ENCODE measurements around the gene GABRE. TPM values are rescaled to one million over a fixed set of nuclear protein-coding genes. Genes with fewer than 3 reads are reported as not detected.
A peak's percentile ranks its signal among the peaks of the same experiment; 100 is the strongest.

Gene GABRE
- polyA plus RNA-seq (2013, experiment 1 of 2) = 9.7 TPM
- polyA plus RNA-seq (2013, experiment 2 of 2) = 5.4 TPM

DNA sequence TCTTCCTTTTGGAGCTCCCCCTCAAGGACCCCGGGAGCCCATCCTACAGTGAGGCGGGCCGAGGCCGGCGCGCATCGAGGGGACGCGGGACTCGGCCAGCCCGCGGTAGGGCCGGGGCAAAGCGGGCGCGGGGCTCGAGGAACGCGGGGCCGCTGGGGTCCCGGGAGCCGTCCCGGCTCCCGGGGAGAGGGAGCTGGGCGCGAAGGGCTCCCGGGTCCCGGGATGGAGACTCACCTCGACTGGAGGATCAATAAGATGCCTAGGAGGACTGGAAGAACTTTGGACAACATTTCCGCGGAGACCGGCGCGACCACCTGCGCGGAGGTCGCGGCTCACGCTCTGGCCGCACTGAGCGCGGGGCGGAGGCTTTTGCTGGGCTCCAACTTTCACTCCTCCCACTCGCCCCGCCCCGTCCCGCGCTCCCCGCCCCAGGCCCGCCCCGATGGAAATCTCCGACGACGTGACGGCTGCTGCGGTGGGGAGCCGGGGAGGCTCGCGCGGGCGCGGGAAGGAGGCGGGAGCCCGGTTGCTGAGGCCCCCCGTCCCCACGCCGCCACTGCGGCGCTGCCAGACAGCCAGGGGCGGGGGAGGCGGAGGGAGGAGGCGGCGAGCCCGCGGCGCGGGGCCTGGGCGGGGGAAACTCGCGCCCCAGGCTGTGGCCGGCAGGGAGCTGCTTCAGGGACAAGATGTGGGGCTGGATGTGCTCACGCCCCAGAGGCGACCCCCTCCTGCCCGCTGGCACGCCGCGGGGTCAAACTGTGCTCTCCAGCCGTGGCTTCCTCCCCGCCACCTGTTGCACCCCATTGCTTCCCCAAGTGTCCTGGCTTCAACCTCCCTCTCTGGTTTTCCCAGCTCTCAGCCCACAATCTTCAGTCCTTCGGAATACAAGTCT lies at the start of gene GABRE:
Gene GABRE (minus strand): TSS at position 341 of the 892 bp plus-strand sequence. CDS start 51 bp downstream, at position 290.
- Histone ChIP-seq H3K36me3 (ENCODE audit: control insufficient read depth, insufficient read depth, low read length) (no peaks in the 10 kb centered on the region), H3K4me3 (ENCODE audit: extremely low read depth, insufficient read depth, low read length, poor library complexity, severe bottlenecking) (peak within 1 kb of the TSS; percentile 35), H3K27ac (ENCODE audit: low read depth, low read length, severe bottlenecking) (no peak within 1 kb of the TSS), H3K4me1 (ENCODE audit: control insufficient read depth, insufficient read depth, low read length, poor library complexity, severe bottlenecking) (no peaks in the 10 kb centered on the region), H3K9me3 (ENCODE audit: control insufficient read depth, low read length) (no peaks in the 10 kb centered on the region)
- 1 to 3% methylated on average over 7 to 24 of the region's 90 CpGs for WGBS, 2 experiments (ENCODE audit: insufficient coverage in 2 of 2)

DNA sequence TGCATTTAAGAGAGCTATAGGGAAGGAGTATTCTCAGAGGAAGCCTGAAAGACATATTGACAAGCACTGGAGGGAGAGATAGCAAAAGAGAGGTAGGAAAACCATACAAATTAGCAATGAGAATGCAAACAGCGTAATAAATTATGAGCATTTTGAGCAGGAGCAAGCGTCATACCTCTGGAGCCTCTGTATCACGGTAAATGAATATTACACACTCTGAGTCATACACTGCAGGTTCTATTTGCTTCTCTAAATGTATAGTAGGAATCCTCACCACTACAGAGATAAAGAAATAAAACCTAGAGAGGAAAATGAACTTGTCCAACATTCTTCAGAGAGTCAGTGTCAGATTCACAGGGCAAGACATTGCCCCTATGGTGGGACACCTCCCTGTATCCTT lies 46.4 kb upstream of the GABRE start:
- no peaks in the 10 kb centered on the region for H3K9me3 ChIP-seq (ENCODE audit: control insufficient read depth, low read length)
- H3K27ac ChIP-seq (ENCODE audit: low read depth, low read length, severe bottlenecking) = no peak overlapping the region
- WGBS, 2 experiments (ENCODE audit: insufficient coverage in 2 of 2) = no CpG with 5 or more reads among the region's 3 CpGs
- no peaks in the 10 kb centered on the region for H3K36me3 ChIP-seq (ENCODE audit: control insufficient read depth, insufficient read depth, low read length)
- H3K4me3 ChIP-seq (ENCODE audit: extremely low read depth, insufficient read depth, low read length, poor library complexity, severe bottlenecking) = no peak overlapping the region
- H3K4me1 ChIP-seq (ENCODE audit: control insufficient read depth, insufficient read depth, low read length, poor library complexity, severe bottlenecking) = no peaks in the 10 kb centered on the region

DNA sequence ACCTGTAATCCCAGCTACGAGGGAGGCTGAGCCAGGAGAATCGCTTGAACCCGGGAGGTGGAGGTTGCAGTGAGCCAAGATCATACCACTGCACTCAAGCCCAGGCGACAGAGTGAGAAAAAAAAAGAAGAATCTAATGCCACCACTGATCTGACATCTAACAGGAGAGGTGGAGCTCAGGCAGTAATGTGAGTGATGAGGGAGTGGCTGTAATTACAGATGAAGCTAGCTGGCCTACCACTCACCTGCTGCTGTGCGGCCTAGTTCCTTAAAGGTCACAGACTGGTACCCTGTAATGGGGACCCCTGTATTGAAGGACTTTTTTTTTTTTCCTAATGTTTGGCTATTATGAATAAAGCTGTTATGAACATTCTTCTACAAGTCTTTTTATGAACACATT lies 25.3 kb upstream of the GABRE start:
- no peaks in the 10 kb centered on the region for H3K9me3 ChIP-seq (ENCODE audit: control insufficient read depth, low read length)
- 100% methylated on average over 1 of the region's 5 CpGs; no CpG with 5 or more reads in 1 of the 2 experiments for WGBS, 2 experiments (ENCODE audit: insufficient coverage in 2 of 2)
- no peak overlapping the region for H3K4me3 ChIP-seq (ENCODE audit: extremely low read depth, insufficient read depth, low read length, poor library complexity, severe bottlenecking)
- H3K27ac ChIP-seq (ENCODE audit: low read depth, low read length, severe bottlenecking) = no peak overlapping the region
- H3K4me1 ChIP-seq (ENCODE audit: control insufficient read depth, insufficient read depth, low read length, poor library complexity, severe bottlenecking) = no peaks in the 10 kb centered on the region
- H3K36me3 ChIP-seq (ENCODE audit: control insufficient read depth, insufficient read depth, low read length) = no peaks in the 10 kb centered on the region

DNA sequence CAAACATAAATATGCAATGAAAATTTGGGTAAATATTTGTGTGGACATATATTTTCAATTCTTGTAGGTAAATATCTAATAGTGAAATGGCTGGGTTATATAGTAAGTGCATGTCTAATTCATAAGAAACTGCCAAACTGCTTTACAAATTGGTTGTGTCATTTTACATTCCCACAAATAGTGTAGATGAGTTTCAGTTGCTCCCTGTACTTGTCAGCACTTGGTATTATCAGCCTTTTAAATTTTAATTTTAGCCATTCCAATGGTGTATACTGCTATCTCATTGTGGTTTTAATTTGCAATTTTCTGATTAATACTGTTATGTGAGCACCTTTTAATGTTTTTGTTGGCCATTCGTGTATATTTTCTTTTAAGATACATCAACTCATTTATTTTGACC lies 23.1 kb upstream of the GABRE start:
- no peaks in the 10 kb centered on the region for H3K9me3 ChIP-seq (ENCODE audit: control insufficient read depth, low read length)
- no peaks in the 10 kb centered on the region for H3K36me3 ChIP-seq (ENCODE audit: control insufficient read depth, insufficient read depth, low read length)
- no peaks in the 10 kb centered on the region for H3K4me1 ChIP-seq (ENCODE audit: control insufficient read depth, insufficient read depth, low read length, poor library complexity, severe bottlenecking)
- H3K4me3 ChIP-seq (ENCODE audit: extremely low read depth, insufficient read depth, low read length, poor library complexity, severe bottlenecking) = no peak overlapping the region
- no CpG with 5 or more reads among the region's 1 CpG for WGBS, 2 experiments (ENCODE audit: insufficient coverage in 2 of 2)
- H3K27ac ChIP-seq (ENCODE audit: low read depth, low read length, severe bottlenecking) = no peak overlapping the region

DNA sequence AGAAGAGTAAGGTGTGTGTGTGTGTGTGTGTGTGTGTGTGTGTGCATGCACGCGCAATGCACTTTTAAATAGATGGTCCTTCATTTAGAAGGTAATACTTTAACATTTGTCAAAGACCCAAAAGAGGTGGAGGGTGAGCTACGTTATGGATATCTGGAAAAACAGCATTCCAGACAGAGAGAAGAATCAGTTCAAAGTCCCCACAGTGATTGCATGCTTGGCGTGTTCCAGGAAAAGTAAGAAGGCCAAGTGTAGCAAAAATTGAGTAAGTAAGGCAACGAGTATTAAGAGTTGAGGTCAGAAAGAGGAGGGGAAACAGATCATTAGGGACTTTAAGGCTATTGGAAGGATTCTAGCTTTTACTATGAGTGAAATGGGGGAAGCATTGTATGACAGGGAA lies 21.9 kb upstream of the GABRE start:
- H3K4me3 ChIP-seq (ENCODE audit: extremely low read depth, insufficient read depth, low read length, poor library complexity, severe bottlenecking) = no peak overlapping the region
- no peaks in the 10 kb centered on the region for H3K9me3 ChIP-seq (ENCODE audit: control insufficient read depth, low read length)
- no peaks in the 10 kb centered on the region for H3K36me3 ChIP-seq (ENCODE audit: control insufficient read depth, insufficient read depth, low read length)
- WGBS, 2 experiments (ENCODE audit: insufficient coverage in 2 of 2) = 84 to 100% methylated on average over 1 to 2 of the region's 5 CpGs
- no peaks in the 10 kb centered on the region for H3K4me1 ChIP-seq (ENCODE audit: control insufficient read depth, insufficient read depth, low read length, poor library complexity, severe bottlenecking)
- no peak overlapping the region for H3K27ac ChIP-seq (ENCODE audit: low read depth, low read length, severe bottlenecking)

DNA sequence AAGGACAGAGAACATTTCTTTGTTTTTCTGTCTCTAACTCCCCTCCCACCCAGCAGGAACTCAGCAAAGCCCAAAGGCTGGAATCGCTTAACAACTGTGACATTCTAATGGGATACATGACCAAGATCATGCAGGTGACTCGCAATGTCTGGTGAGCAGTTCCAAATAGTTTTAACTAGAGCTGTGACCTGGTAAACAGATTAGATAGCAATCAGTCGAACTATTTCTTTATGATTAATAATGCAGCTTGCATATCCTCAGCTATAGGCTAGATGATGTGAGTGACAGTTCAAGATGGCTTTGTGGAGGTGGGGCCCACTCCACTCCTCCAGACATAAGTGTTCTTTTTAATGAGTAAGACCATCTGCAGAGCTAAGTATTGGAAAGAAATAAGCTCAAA lies 20.0 kb upstream of the GABRE start:
- Histone ChIP-seq H3K36me3 (ENCODE audit: control insufficient read depth, insufficient read depth, low read length) (no peaks in the 10 kb centered on the region), H3K4me1 (ENCODE audit: control insufficient read depth, insufficient read depth, low read length, poor library complexity, severe bottlenecking) (no peaks in the 10 kb centered on the region), H3K27ac (ENCODE audit: low read depth, low read length, severe bottlenecking) (no peak overlapping the region), H3K9me3 (ENCODE audit: control insufficient read depth, low read length) (no peaks in the 10 kb centered on the region), H3K4me3 (ENCODE audit: extremely low read depth, insufficient read depth, low read length, poor library complexity, severe bottlenecking) (no peak overlapping the region)
- 33 to 57% methylated on average over 1 to 2 of the region's 3 CpGs for WGBS, 2 experiments (ENCODE audit: insufficient coverage in 2 of 2)

GRCh38 chrX:151988706-151989299 lies 14.3 kb upstream of the GABRE start:
- WGBS, 2 experiments (ENCODE audit: insufficient coverage in 2 of 2) = no CpG with 5 or more reads among the region's 3 CpGs
- Histone ChIP-seq H3K9me3 (ENCODE audit: control insufficient read depth, low read length) (no peaks in the 10 kb centered on the region), H3K27ac (ENCODE audit: low read depth, low read length, severe bottlenecking) (no peak overlapping the region)

GRCh38 chrX:151987108-151987507 lies 12.6 kb upstream of the GABRE start:
- H3K4me1 ChIP-seq (ENCODE audit: control insufficient read depth, insufficient read depth, low read length, poor library complexity, severe bottlenecking) = peaks cover 20% of the 10 kb centered on the region
- H3K9me3 ChIP-seq (ENCODE audit: control insufficient read depth, low read length) = no peaks in the 10 kb centered on the region
- H3K4me3 ChIP-seq (ENCODE audit: extremely low read depth, insufficient read depth, low read length, poor library complexity, severe bottlenecking) = no peak overlapping the region
- 100% methylated on average over 1 to 2 of the region's 4 CpGs for WGBS, 2 experiments (ENCODE audit: insufficient coverage in 2 of 2)
- H3K27ac ChIP-seq (ENCODE audit: low read depth, low read length, severe bottlenecking) = no peak overlapping the region
- no peaks in the 10 kb centered on the region for H3K36me3 ChIP-seq (ENCODE audit: control insufficient read depth, insufficient read depth, low read length)

More at GRCh38 chrX:151988706-151989299, 14.3 kb upstream of the GABRE start:
- Histone ChIP-seq H3K36me3 (ENCODE audit: control insufficient read depth, insufficient read depth, low read length) (no peaks in the 10 kb centered on the region), H3K4me1 (ENCODE audit: control insufficient read depth, insufficient read depth, low read length, poor library complexity, severe bottlenecking) (peaks cover 15% of the 10 kb centered on the region), H3K4me3 (ENCODE audit: extremely low read depth, insufficient read depth, low read length, poor library complexity, severe bottlenecking) (no peak overlapping the region)

GRCh38 chrX:151985955-151986354 lies 11.5 kb upstream of the GABRE start:
- H3K4me3 ChIP-seq (ENCODE audit: extremely low read depth, insufficient read depth, low read length, poor library complexity, severe bottlenecking) = no peak overlapping the region
- H3K36me3 ChIP-seq (ENCODE audit: control insufficient read depth, insufficient read depth, low read length) = no peaks in the 10 kb centered on the region
- H3K9me3 ChIP-seq (ENCODE audit: control insufficient read depth, low read length) = no peaks in the 10 kb centered on the region
- H3K27ac ChIP-seq (ENCODE audit: low read depth, low read length, severe bottlenecking) = no peak overlapping the region
- peaks cover 20% of the 10 kb centered on the region for H3K4me1 ChIP-seq (ENCODE audit: control insufficient read depth, insufficient read depth, low read length, poor library complexity, severe bottlenecking)
- WGBS, 2 experiments (ENCODE audit: insufficient coverage in 2 of 2) = 92 to 100% methylated on average over 1 to 2 of the region's 3 CpGs

GRCh38 chrX:151985531-151985930 lies 11.1 kb upstream of the GABRE start:
- Histone ChIP-seq H3K4me1 (ENCODE audit: control insufficient read depth, insufficient read depth, low read length, poor library complexity, severe bottlenecking) (peaks cover 20% of the 10 kb centered on the region), H3K4me3 (ENCODE audit: extremely low read depth, insufficient read depth, low read length, poor library complexity, severe bottlenecking) (no peak overlapping the region), H3K36me3 (ENCODE audit: control insufficient read depth, insufficient read depth, low read length) (no peaks in the 10 kb centered on the region), H3K9me3 (ENCODE audit: control insufficient read depth, low read length) (no peaks in the 10 kb centered on the region), H3K27ac (ENCODE audit: low read depth, low read length, severe bottlenecking) (no peak overlapping the region)
- WGBS, 2 experiments (ENCODE audit: insufficient coverage in 2 of 2) = 96 to 100% methylated on average over 1 to 4 of the region's 4 CpGs

DNA sequence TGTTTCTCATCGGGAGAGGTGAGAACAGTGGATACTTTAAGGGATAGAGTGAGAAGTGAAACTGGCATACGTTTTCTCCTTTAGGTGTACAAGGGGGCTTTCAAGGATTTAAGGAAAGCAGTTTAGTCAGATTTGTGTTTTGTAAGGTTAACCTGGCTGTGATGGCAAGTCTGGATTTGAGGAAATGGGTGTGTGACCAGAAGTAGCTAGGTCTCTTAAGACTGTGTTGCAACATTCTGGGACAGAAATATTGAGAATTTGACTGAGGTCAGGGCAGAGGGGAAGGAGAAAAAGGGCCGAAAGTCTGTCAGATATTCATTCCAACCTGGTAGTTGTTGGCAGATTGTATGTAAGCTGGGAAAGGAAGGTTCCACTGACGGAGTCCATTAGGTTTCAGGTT lies 10.4 kb upstream of the GABRE start:
- Histone ChIP-seq H3K9me3 (ENCODE audit: control insufficient read depth, low read length) (no peaks in the 10 kb centered on the region), H3K4me3 (ENCODE audit: extremely low read depth, insufficient read depth, low read length, poor library complexity, severe bottlenecking) (no peak overlapping the region), H3K4me1 (ENCODE audit: control insufficient read depth, insufficient read depth, low read length, poor library complexity, severe bottlenecking) (peaks cover 20% of the 10 kb centered on the region), H3K36me3 (ENCODE audit: control insufficient read depth, insufficient read depth, low read length) (no peaks in the 10 kb centered on the region), H3K27ac (ENCODE audit: low read depth, low read length, severe bottlenecking) (peak overlapping the region; percentile 23)
- WGBS, 2 experiments (ENCODE audit: insufficient coverage in 2 of 2) = 90 to 100% methylated on average over 1 to 2 of the region's 4 CpGs

Data from mesodermal cell (in vitro differentiated cells).